Activated CD4-positive, alpha-beta T cell treated with anti-CD3 and anti-CD28 coated beads, Interleukin-2, amount 10 ng/mL, durations not matched to agents 24 days and 14 days (primary cell): ENCODE data around the gene TESK2. TPM values are rescaled to one million over a fixed set of nuclear protein-coding genes. Genes with fewer than 3 reads are reported as not detected.
"Not testable (repeated sequence)": the region's sequence is repeated elsewhere in the genome, so short reads cannot be mapped to it uniquely, and the experiment has no call there.

Source experiments
- DNase-seq: peaks from one replicate; pipeline ENCODE4 v3.0.0; 2022
- H3K27ac Mint-ChIP-seq: one replicate; pipeline ENCODE4 v1.8.0; 2022; ENCODE audit warnings: mild to moderate bottlenecking, mixed read lengths
- H3K27me3 Mint-ChIP-seq: one replicate; pipeline ENCODE4 v1.8.0; 2022; ENCODE audit warnings: mixed read lengths
- H3K36me3 Mint-ChIP-seq: one replicate; pipeline ENCODE4 v1.8.0; 2022; ENCODE audit warnings: low read depth, mild to moderate bottlenecking, mixed read lengths
- H3K4me1 Mint-ChIP-seq: one replicate; pipeline ENCODE4 v1.8.0; 2021; ENCODE audit warnings: mixed read lengths
- H3K4me3 Mint-ChIP-seq: one replicate; pipeline ENCODE4 v1.8.0; 2022; ENCODE audit warnings: mild to moderate bottlenecking, moderate library complexity, mixed read lengths
- H3K9me3 Mint-ChIP-seq: one replicate; pipeline ENCODE4 v1.8.0; 2021; ENCODE audit warnings: mixed read lengths
- intact Hi-C: fragments of 100-400 bp; cut with micrococcal nuclease; formaldehyde crosslinking; loops from one replicate; pipeline ENCODE4 v1.15.1; 2023
- total RNA-seq: library from RNA; stranded (reverse); gene quantifications from 2 replicates; pipeline ENCODE4 v1.2.3, GENCODE V29; 2022

The TESK2 gene
- total RNA-seq, 1 donor from 2014 or later: 2.6 TPM

- no peaks in the 10 kb centered on the region for H3K36me3 Mint-ChIP-seq
- H3K27ac Mint-ChIP-seq: no peak overlapping the region
- no peak for DNase-seq
- H3K4me3 Mint-ChIP-seq: no peak overlapping the region
- no peaks in the 10 kb centered on the region for H3K9me3 Mint-ChIP-seq
- H3K4me1 Mint-ChIP-seq: no peaks in the 10 kb centered on the region
- no peaks in the 10 kb centered on the region for H3K27me3 Mint-ChIP-seq
- intact Hi-C loops: no loop called here
Observed at GRCh38 chr1:45379524-45379923, 111.4 kb downstream of the TESK2 start.

GRCh38 chr1:45378184-45378583, 112.8 kb downstream of the TESK2 start:
- H3K4me1 Mint-ChIP-seq: peaks cover 2% of the 10 kb centered on the region
- no peak for DNase-seq
- no peak overlapping the region for H3K4me3 Mint-ChIP-seq
- no peak overlapping the region for H3K27ac Mint-ChIP-seq
- intact Hi-C loops: no loop called here
- H3K27me3 Mint-ChIP-seq: no peaks in the 10 kb centered on the region
- H3K36me3 Mint-ChIP-seq: no peaks in the 10 kb centered on the region
- H3K9me3 Mint-ChIP-seq: no peaks in the 10 kb centered on the region

- no peaks in the 10 kb centered on the region for H3K9me3 Mint-ChIP-seq
- DNase-seq: no peak
- H3K36me3 Mint-ChIP-seq: no peaks in the 10 kb centered on the region
- H3K4me1 Mint-ChIP-seq: peaks cover 7% of the 10 kb centered on the region
- H3K27ac Mint-ChIP-seq: no peak overlapping the region
- intact Hi-C loops: no loop called here
- H3K4me3 Mint-ChIP-seq: no peak overlapping the region
- no peaks in the 10 kb centered on the region for H3K27me3 Mint-ChIP-seq
Observed at GRCh38 chr1:45375104-45376090, 115.6 kb downstream of the TESK2 start.

GRCh38 chr1:45373573-45373972, 117.4 kb downstream of the TESK2 start:
- no peak overlapping the region for H3K4me3 Mint-ChIP-seq
- intact Hi-C loops: no loop called here
- H3K4me1 Mint-ChIP-seq: peaks cover 7% of the 10 kb centered on the region
- no peaks in the 10 kb centered on the region for H3K36me3 Mint-ChIP-seq
- no peaks in the 10 kb centered on the region for H3K9me3 Mint-ChIP-seq
- DNase-seq: no peak
- H3K27me3 Mint-ChIP-seq: no peaks in the 10 kb centered on the region
- no peak overlapping the region for H3K27ac Mint-ChIP-seq

GRCh38 chr1:45370575-45370974, 120.4 kb downstream of the TESK2 start:
- Mint-ChIP-seq H3K27me3 (no peaks in the 10 kb centered on the region), H3K9me3 (no peaks in the 10 kb centered on the region), H3K27ac (no peak overlapping the region), H3K4me3 (no peak overlapping the region), H3K4me1 (peaks cover 7% of the 10 kb centered on the region), H3K36me3 (no peaks in the 10 kb centered on the region)
- intact Hi-C loops: no loop called here
- no peak for DNase-seq

- Mint-ChIP-seq H3K9me3 (no peaks in the 10 kb centered on the region), H3K27me3 (no peaks in the 10 kb centered on the region), H3K4me1 (peaks cover 3% of the 10 kb centered on the region), H3K36me3 (no peaks in the 10 kb centered on the region), H3K27ac (no peak overlapping the region), H3K4me3 (no peak overlapping the region)
- intact Hi-C loops: no loop called here
- DNase-seq: no peak
Observed at GRCh38 chr1:45365051-45365450, 125.9 kb downstream of the TESK2 start.

GRCh38 chr1:45364294-45364693, 126.7 kb downstream of the TESK2 start:
- no peak overlapping the region for H3K27ac Mint-ChIP-seq
- no peaks in the 10 kb centered on the region for H3K9me3 Mint-ChIP-seq
- H3K36me3 Mint-ChIP-seq: no peaks in the 10 kb centered on the region
- intact Hi-C loops: no loop called here
- DNase-seq: no peak
- H3K4me3 Mint-ChIP-seq: no peak overlapping the region
- H3K27me3 Mint-ChIP-seq: no peaks in the 10 kb centered on the region
- peaks cover 6% of the 10 kb centered on the region for H3K4me1 Mint-ChIP-seq

GRCh38 chr1:45360981-45361380, 130.0 kb downstream of the TESK2 start:
- H3K36me3 Mint-ChIP-seq, H3K4me3 Mint-ChIP-seq: not testable (repeated sequence)
- intact Hi-C loops: loop anchor here (1.0 kb wide), 2 partner anchors 132 to 209 kb away; no protein-coding TSS in a partner anchor

GRCh38 chr1:45359882-45360513, 131.0 kb downstream of the TESK2 start:
- Mint-ChIP-seq H3K27ac (no peak overlapping the region), H3K4me3 (no peak overlapping the region), H3K4me1 (peaks cover 6% of the 10 kb centered on the region), H3K27me3 (no peaks in the 10 kb centered on the region), H3K9me3 (no peaks in the 10 kb centered on the region), H3K36me3 (no peaks in the 10 kb centered on the region)
- intact Hi-C loops: loop anchor here (1.0 kb wide), 2 partner anchors 133 to 210 kb away; no protein-coding TSS in a partner anchor
- DNase-seq: peak; percentile 82

More at GRCh38 chr1:45360981-45361380, 130.0 kb downstream of the TESK2 start:
- DNase-seq, H3K27me3 Mint-ChIP-seq, H3K4me1 Mint-ChIP-seq, H3K27ac Mint-ChIP-seq, H3K9me3 Mint-ChIP-seq: not testable (repeated sequence)

GRCh38 chr1:45356186-45356585, 134.8 kb downstream of the TESK2 start:
- Mint-ChIP-seq H3K9me3 (no peaks in the 10 kb centered on the region), H3K4me3 (no peak overlapping the region), H3K27me3 (no peaks in the 10 kb centered on the region), H3K36me3 (no peaks in the 10 kb centered on the region), H3K27ac (no peak overlapping the region), H3K4me1 (peaks cover 6% of the 10 kb centered on the region)
- intact Hi-C loops: no loop called here
- DNase-seq: no peak

- Mint-ChIP-seq H3K27ac (no peak overlapping the region), H3K4me1 (peaks cover 6% of the 10 kb centered on the region), H3K4me3 (no peak overlapping the region), H3K36me3 (no peaks in the 10 kb centered on the region), H3K27me3 (no peaks in the 10 kb centered on the region), H3K9me3 (no peaks in the 10 kb centered on the region)
- DNase-seq: no peak
- intact Hi-C loops: no loop called here
Observed at GRCh38 chr1:45355683-45356082, 135.3 kb downstream of the TESK2 start.

- no peaks in the 10 kb centered on the region for H3K36me3 Mint-ChIP-seq
- H3K27me3 Mint-ChIP-seq: no peaks in the 10 kb centered on the region
- no peak for DNase-seq
- H3K4me3 Mint-ChIP-seq: no peak overlapping the region
- intact Hi-C loops: no loop called here
- H3K27ac Mint-ChIP-seq: no peak overlapping the region
- H3K9me3 Mint-ChIP-seq: no peaks in the 10 kb centered on the region
- H3K4me1 Mint-ChIP-seq: peaks cover under 1% of the 10 kb centered on the region
Observed at GRCh38 chr1:45354838-45355237, 136.1 kb downstream of the TESK2 start.

- Mint-ChIP-seq H3K4me3 (no peak overlapping the region), H3K36me3 (no peaks in the 10 kb centered on the region), H3K27ac (no peak overlapping the region), H3K27me3 (no peaks in the 10 kb centered on the region), H3K4me1 (peaks cover 4% of the 10 kb centered on the region), H3K9me3 (no peaks in the 10 kb centered on the region)
- intact Hi-C loops: no loop called here
- no peak for DNase-seq
Observed at GRCh38 chr1:45353685-45354084, 137.3 kb downstream of the TESK2 start.

GRCh38 chr1:45351508-45351907, 139.5 kb downstream of the TESK2 start:
- H3K27me3 Mint-ChIP-seq: no peaks in the 10 kb centered on the region
- intact Hi-C loops: no loop called here
- no peak for DNase-seq
- H3K9me3 Mint-ChIP-seq: no peaks in the 10 kb centered on the region
- H3K27ac Mint-ChIP-seq: no peak overlapping the region
- H3K36me3 Mint-ChIP-seq: peaks cover 3% of the 10 kb centered on the region
- H3K4me1 Mint-ChIP-seq: peaks cover 4% of the 10 kb centered on the region
- H3K4me3 Mint-ChIP-seq: no peak overlapping the region
